ENCODE measurements around the gene ATP6V0A4.

GRCh38 chr7:138819625-138820024 lies 21.6 kb upstream of the ATP6V0A4 start:
- TF ChIP-seq EP300 (IDR thresholded peaks at IDR 0.05) (no peak), POLR2A (IDR thresholded peaks at IDR 0.05) (no peak), CTCF (IDR thresholded peaks at IDR 0.05) (no peak)
